ENCODE results near the gene LNX2.

Gene LNX2

GRCh38 chr13:27620377-27621115 lies at the start of gene LNX2:
LNX2 (minus strand) TSS chr13:27620529; CDS start chr13:27581703, 38,826 bp downstream.
- DNase-seq, result peak; percentile 96

GRCh38 chr13:27667946-27668345 lies 47.6 kb upstream of the LNX2 start:
- no peak for DNase-seq

- no peak for DNase-seq
These were observed 46.6 kb upstream of the LNX2 start for GRCh38 chr13:27666951-27667350.

GRCh38 chr13:27665761-27666160 lies 45.4 kb upstream of the LNX2 start:
- DNase-seq, result no peak

GRCh38 chr13:27665333-27665732 lies 45.0 kb upstream of the LNX2 start:
- no peak for DNase-seq

- DNase-seq, result no peak
These were observed 43.6 kb upstream of the LNX2 start for GRCh38 chr13:27663947-27664346.

- no peak for DNase-seq
These were observed 42.6 kb upstream of the LNX2 start for GRCh38 chr13:27662738-27663470.

- DNase-seq, result no peak
These were observed 40.7 kb upstream of the LNX2 start for GRCh38 chr13:27661017-27661416.

GRCh38 chr13:27660511-27660910 lies 40.2 kb upstream of the LNX2 start:
- no peak for DNase-seq

GRCh38 chr13:27659145-27659865 lies 39.0 kb upstream of the LNX2 start:
- DNase-seq, result no peak

- no peak for DNase-seq
These were observed 38.2 kb upstream of the LNX2 start for GRCh38 chr13:27658546-27658945.

GRCh38 chr13:27657724-27658123 lies 37.4 kb upstream of the LNX2 start:
- DNase-seq, result no peak

GRCh38 chr13:27654816-27655215 lies 34.5 kb upstream of the LNX2 start:
- no peak for DNase-seq

- no peak for DNase-seq
These were observed 33.7 kb upstream of the LNX2 start for GRCh38 chr13:27654059-27654458.

- no peak for DNase-seq
These were observed 30.0 kb upstream of the LNX2 start for GRCh38 chr13:27650312-27650711.

GRCh38 chr13:27644302-27644701 lies 24.0 kb upstream of the LNX2 start:
- no peak for DNase-seq

- DNase-seq, result no peak
These were observed 23.2 kb upstream of the LNX2 start for GRCh38 chr13:27643334-27644132.

- DNase-seq, result no peak
These were observed 21.6 kb upstream of the LNX2 start for GRCh38 chr13:27641711-27642502.

GRCh38 chr13:27639186-27639585 lies 18.9 kb upstream of the LNX2 start:
- no peak for DNase-seq

GRCh38 chr13:27638521-27638920 lies 18.2 kb upstream of the LNX2 start:
- DNase-seq, result no peak

GRCh38 chr13:27638001-27638400 lies 17.7 kb upstream of the LNX2 start:
- DNase-seq, result no peak

GRCh38 chr13:27637289-27637626 lies 16.9 kb upstream of the LNX2 start:
- DNase-seq, result no peak
